ENCODE results near the gene MAGI2.

The MAGI2 gene

DNA sequence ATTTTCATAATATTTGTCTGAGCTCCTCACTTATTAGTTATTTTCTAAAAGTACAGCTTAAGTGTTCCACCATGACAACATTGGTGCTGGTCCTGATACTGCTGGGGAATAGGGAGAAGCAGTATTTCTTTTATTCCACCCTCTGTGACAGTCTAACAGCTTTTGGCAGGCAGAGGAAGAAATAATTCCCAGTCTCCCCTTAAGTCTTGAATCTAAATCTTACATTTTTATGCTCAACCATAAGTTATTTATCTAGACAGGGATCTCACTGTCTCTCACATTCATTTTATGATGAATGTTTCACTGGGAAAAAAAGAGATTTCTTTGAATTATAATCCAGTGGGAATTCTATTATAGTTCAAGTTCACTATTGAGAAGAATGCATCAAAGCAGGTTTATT, 71.5 kb downstream of the MAGI2 start:
- in situ Hi-C loops (cut with MboI; ENCODE audit: low sequenced_read_pairs): no loop called here

DNA sequence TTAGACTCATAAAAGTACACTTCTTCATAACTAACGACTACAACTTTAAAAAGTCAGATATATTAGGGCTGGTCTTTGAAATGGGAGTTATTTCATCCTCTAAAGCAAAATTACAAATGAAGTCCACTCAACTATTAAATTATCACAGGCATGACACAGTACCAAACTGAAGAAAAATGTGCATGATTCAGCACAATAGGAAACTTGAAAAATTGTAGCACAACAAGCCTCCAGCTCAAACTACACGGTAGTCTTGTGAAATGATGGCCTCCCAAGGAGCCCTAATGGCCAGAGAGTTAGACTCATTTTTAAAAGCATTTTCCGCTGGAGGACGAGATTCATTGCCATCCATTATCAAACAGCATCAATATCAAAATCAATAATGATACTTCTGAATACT, 76.4 kb downstream of the MAGI2 start:
- in situ Hi-C loops (cut with MboI; ENCODE audit: low sequenced_read_pairs): no loop called here

DNA sequence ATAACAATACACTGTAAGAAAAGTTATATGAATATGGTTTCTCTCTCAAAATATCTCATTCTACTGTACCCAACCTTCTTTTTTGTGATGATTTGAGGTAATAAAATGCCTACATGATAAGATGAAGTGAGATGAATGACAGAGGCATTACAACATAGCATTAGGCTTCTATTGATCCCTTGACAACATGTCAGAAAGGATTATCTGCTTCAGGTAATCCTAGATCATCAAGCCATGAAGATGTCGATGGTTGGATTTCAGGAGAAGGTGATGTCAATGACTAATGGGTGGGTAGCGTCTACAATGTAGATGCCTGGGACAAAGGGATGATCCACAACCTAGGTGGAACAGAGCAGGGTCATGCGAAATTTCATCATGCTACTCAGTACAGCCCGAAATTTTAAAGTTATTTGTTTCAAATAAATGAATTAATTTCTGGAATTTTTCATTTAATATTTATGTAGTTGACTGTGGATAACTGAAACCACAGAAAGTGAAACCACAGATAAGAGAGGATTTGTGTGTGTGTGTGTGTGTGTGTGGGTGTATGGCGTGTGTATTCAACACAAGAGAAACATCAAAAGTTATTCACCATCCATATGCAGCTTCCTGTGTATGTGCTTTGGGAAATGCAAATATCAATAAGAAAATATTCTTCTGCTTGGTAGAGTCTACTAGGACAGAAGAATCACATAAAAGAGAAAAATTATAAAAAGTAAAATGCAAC, 77.0 kb downstream of the MAGI2 start:
- in situ Hi-C loops (cut with MboI; ENCODE audit: low sequenced_read_pairs): no loop called here

DNA sequence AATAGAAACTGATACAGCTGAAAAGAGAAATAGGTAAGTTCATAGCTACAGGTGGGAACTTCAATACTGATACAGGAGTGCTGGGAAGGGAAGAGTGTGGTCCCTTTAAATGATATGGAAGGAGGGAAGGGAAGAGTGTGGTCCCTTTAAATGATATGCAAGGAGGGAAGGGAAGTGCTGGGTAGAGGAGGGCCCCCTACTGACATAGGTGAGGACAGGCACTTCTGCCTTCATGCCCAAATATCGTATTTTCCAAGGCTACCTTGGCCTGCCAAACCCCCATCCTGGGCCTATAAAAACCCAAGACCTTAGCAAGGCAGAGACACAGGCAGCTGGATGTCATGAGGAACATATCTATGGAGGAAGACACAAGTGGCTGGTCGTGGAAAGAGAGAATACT, 92.3 kb downstream of the MAGI2 start:
- in situ Hi-C loops (cut with MboI; ENCODE audit: low sequenced_read_pairs): no loop called here

DNA sequence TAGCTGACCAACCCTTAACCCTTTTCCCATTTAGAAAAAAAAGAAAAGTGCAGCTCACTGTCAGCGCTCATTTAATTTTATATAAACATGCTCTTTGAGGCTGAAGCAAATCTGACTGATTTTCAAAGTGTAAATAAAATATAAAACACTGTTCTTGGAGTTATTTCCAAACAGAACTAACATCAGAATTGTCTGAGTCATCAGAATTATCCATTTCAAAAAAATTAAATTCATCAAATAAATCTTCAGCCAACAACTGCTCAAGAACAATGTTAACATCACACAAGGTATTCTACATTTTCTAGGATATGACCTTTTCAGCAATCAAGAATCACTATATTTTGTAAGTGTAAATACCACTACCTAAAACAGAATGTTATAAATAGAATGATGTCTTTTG, 93.6 kb downstream of the MAGI2 start:
- in situ Hi-C loops (cut with MboI; ENCODE audit: low sequenced_read_pairs): no loop called here

DNA sequence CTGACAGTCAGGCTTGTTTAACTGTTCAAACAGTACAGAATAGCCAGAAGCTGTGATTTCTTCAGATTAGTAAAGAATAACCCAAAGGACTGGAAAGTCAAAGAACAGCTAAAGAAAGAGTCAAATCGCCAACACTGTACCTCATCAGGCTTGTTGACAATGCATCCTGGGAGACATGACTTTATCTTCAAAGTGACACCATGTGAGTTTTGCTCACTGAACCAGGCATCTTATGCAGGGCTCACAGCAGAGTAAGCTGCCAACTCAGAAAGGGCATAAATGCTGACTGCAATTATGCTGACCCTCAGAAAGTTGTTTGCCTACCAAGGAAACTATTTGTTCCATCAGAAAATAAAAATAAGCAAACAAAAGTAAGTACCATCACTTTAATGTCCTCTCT, 96.4 kb downstream of the MAGI2 start:
- in situ Hi-C loops (cut with MboI; ENCODE audit: low sequenced_read_pairs): no loop called here

DNA sequence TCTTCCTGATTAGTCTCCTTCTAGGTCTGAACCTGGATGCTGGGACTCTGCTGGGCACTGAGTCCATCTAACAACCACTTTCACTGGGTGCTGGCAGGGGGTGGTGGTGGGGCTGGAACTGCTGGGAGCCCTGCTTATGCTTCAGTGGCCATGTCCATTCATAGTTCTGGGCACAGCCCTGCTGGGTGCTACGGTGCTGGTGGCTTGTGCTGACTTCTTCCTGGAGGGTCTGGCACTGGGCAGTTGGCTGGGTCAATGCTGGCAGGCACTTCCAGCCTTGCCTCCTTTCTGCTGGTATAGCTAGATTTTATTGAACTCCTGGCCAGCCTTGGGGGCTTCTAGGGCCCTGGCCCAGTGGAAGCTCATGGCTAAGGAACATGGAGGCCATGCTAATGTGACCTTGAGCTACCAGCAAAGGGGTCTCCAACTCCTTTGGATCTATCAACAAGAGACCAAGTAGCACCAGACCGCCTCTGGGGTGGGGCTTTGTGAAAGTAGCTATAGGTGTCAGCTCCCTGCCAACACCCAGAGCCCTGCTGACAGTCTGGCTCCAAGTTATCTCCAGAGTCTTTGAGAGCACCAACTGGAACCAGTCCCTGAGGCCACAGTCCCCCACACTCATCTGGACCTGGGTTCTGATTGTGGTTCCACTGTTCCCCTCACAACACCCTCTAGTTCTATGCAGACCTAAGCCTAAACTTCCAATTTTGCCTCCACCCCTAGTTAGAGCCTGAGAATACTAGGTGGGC, 99.6 kb downstream of the MAGI2 start:
- in situ Hi-C loops (cut with MboI; ENCODE audit: low sequenced_read_pairs): no loop called here

DNA sequence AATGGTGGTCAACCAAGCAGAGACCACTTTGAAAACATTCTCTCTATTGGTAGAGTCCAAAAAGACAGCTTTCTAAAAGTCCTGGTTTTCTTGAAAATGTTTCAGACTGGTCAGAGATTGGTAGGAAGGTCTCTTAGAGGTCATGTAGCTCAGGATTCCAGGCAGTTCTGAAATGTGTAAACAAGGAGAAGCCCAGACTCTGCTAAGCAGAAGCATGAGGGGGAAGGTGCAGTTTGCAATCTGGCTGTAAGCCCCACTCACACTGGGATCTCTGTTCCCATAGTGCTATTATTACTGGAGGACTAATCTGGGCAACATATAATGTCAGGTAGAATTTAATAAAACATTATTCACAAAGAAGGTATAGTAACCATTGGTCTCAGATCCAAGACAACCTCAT, 101.1 kb downstream of the MAGI2 start:
- in situ Hi-C loops (cut with MboI; ENCODE audit: low sequenced_read_pairs): no loop called here

DNA sequence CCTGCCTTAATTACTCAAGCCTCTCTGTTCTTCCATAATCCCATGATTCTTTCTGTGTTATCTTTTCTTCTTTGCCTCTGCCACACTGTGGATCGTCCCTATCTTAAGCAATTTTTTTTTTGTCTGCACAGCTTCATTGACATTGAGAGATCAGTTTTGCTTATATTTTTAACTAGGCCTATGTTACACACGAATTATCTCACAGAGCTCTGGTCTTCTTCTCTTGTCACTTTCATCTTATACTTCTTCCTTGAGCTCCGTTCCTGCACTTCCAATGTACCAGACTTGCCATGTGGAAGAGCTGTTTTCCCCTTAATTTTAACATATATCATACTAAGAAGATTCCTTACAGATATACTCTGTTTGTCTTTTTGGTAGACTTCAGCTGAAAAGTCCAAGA, 106.1 kb downstream of the MAGI2 start:
- in situ Hi-C loops (cut with MboI; ENCODE audit: low sequenced_read_pairs): no loop called here

DNA sequence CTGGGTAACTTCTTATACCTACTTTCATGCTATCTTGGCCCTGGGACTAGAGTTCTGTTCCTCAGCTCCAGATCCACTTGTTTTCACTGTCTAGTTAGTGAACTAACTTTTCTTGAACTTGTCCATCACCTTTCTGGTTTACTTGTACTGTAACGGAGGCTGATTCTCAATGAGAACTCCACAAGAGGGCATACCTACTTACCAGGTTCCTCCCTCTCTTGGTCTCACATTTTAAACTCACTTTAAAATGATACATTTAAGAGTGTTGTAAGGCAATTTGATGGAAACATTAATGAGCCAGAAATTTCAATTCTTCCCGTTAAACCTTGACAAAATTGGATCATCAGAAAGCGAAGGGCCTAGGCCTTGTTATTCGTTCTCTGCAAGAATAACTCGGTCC, 111.6 kb downstream of the MAGI2 start:
- in situ Hi-C loops (cut with MboI; ENCODE audit: low sequenced_read_pairs): no loop called here

DNA sequence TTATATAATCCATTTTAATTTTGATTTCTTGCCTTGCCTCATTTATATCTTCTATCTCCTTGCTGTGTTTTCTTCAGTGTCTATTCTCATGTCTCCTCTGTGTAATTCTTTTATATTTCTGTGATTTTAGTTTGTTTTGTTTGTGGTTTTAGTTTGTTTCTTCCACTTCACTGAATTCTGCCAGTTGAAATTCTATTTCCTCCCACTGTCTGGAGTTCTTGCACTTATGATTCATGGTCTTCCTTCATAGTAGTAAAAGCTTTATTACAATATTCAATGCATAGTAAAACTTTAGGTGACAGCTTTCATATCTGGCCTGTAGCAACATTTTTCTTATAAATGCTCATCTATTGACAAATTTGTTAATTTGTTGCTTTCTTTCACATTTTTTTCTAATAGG, 113.3 kb downstream of the MAGI2 start:
- in situ Hi-C loops (cut with MboI; ENCODE audit: low sequenced_read_pairs): no loop called here

DNA sequence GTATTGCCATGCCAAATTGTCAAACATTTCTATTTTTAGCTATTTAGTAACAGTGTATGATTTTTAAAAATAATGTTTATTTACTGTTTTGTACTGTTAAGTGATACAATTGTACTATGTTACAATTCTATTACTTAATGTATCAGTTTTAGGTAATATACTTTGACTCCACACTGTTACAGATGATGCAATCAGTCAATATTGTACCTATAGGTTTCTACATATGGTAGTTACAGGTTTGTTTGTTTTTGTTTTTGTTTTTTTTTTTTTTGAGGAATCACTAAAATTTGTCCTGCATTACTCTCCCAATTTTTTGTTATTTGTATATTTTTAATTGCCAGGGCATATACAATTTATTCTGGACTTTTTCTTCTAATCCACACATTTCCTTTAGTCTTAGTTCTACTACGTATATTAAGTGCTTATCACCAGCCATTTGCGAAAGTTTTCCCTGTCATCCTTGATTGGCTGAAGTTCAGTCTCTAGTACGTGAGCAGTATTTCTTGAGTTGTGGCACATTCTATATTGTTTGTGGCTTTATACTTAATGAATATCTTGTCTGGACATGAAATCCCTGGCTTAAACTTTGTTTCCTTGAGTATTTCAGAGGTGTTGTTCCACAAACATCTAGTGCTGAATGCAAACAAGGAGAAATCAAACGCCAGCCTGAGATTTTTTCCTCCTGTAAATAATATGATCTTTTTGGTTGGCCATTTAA, 114.1 kb downstream of the MAGI2 start:
- in situ Hi-C loops (cut with MboI; ENCODE audit: low sequenced_read_pairs): no loop called here

DNA sequence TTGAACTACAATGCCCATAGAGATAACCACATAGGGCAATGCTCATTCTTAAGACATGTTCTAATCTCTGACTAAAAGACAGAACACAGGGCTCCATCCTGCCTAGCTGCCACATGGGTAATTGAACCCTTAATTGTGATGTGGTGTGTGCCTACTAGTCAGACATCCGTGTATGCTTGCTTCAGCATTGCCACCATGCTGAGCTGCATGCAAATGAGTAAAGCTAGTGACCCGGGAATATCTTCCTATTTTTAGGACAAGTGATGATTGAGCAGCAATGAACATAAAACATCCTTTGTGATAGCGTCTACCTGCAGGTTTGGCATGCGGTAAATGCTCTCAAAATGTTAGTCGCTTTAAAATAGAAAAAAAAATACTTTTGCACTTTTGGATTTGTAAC, 115.8 kb downstream of the MAGI2 start:
- in situ Hi-C loops (cut with MboI; ENCODE audit: low sequenced_read_pairs): no loop called here

DNA sequence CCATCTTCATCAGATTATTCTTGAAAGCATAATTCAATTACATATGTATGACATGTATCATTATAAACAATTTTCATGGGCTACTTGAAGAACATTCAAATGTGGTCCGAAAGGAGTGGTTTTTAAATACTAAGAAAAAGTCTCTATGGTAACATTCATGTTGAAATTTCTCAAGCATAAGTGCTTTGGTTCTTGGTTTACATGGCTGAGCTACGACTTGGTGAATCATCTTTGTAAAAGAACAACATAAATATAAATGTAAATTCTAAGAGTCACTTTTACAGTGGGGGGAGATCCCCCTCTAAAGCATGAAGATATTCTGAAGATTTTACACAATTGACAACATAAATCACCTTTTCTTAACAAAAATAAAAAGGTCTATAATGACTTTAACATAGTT, 118.6 kb downstream of the MAGI2 start:
- in situ Hi-C loops (cut with MboI; ENCODE audit: low sequenced_read_pairs): no loop called here

DNA sequence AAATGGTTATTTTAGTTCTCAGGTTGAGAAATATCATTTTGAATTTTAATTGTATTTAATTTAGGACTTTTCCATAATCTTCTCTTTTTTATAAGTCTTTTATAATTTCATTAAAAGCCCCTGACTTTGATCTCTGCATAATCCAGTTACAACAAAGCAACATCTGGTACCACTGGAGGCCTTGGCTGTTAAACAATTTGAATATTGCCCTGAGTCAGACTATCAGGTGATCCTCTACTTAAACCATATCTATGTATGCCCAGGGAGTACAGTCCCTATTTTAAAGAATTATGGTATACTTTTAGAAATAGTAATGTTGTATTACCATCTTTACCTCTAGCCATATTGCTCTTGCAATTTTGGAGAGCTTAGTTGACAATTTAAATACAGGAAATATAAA, 119.1 kb downstream of the MAGI2 start:
- in situ Hi-C loops (cut with MboI; ENCODE audit: low sequenced_read_pairs): no loop called here

DNA sequence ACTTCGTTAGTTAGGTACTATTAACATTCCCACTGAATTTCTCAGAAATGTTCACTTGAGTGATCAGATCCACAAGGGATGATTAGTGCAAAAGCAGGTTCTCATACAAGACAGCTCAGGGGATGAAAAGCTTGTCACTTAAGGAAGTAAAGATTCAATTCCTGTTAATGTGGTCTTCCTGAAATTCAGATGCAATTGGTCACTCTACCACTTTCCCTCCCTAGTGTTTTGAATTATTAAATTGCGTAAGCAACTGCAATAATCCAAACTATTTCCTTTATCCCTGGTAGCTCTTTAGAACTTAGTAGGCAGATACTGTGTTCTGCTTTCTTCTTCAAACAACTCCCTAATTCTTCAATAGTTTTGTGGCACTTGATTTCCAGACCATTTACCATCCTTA, 121.4 kb downstream of the MAGI2 start:
- in situ Hi-C loops (cut with MboI; ENCODE audit: low sequenced_read_pairs): no loop called here

DNA sequence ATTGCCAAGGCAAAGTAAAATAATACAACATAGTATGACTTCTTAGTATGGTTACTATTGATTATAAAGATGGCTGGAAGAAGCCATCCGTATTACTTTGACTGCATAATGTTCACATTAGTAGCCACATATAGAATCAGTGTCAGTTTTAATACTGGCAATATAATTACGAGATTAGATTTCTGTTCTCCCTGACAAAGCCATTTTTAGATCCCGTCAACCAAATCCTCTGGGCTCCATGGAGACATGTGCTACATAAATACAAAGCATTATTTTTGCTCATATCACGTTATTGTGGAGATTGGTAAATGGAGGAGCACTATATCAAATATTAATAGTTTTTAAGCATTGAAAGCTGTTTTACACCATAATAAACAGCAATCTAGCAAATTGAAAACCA, 124.0 kb downstream of the MAGI2 start:
- in situ Hi-C loops (cut with MboI; ENCODE audit: low sequenced_read_pairs): no loop called here

DNA sequence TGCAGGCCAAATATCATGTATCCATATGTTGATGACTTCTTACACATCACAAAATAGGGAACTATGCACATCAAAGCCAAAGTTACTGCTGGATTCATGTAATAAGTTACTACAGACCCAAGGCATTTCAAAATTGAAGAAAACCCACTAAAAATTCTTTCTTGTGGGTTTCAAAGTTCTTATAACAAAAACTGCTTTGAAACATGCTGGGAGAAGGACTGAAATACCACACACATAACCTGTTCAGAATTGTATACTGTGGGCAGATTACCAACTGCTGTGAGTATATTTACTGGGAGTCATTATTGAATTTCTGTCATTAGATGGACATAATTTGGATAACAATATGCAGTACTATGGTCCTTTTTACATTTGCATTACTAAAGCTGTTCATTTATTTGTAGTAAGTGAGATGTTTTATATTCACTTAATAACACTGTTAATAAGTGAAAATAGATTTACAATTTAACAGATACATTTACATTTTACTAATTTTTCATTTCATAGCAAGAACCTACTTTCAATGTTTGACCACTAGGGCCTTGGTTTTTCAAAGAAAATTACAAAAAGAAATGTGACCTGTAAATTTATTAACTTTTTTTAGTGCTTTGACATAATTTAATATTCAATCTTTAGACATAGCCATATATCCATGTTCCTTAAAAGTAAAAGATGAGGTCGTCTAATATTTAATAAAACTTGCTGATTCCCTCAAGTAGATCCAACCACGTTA, 132.6 kb downstream of the MAGI2 start:
- in situ Hi-C loops (cut with MboI; ENCODE audit: low sequenced_read_pairs): no loop called here

DNA sequence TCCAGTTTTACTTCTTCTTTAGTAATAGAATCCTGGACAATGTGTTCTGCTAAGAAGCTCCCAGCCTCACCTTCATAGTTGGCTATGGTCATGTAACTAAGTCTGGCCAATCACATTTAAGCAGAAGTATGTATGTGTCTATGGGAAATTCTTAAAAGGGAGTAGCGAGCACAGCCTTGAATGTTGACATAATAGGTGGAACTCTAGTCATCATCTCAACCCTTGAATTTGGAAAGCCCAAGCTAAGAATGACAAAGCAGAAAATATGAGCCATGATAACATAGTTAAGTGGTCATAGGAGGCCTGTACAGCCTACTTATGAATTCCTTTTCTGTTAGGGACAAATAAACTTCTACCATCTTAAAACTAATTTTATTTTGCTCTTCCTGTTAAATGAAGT, 134.1 kb downstream of the MAGI2 start:
- in situ Hi-C loops (cut with MboI; ENCODE audit: low sequenced_read_pairs): no loop called here

DNA sequence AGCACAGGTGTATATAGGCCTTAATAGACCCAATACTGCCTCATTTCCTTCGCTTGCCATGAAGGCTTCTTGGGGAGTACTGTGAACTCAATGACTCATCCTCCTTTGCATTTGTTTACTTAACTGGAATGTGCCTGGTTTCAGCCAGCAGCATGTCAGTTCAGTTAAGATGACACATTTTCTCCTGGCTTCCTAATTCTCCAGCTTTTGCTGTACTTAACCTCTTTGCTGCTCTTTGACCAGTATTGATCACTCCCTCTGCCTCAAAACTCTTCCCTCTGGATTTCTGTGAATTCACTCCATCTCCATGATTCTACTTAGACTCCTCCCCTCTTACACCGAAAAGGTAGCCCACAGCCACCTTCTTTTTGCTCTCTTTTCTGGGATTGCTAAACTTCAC, 135.7 kb downstream of the MAGI2 start:
- in situ Hi-C loops (cut with MboI; ENCODE audit: low sequenced_read_pairs): no loop called here

DNA sequence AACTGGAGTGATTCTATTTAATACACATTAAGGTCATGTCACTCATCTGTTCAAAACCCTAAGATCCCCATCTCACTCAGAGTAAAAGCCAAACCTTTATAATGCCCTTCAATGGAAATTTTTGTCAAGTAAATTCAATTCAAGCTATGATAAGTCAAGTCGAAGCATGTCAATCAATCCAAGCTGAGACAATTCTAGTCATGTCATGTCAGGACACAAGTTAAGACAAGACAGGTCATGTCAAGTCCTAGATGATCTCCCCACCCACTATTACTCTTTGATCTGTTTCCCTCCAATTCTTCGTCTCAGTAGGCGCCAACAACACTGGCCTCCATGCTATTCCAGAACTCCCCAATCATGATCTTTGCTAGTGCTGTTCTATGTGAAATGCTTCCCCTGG, 141.4 kb downstream of the MAGI2 start:
- in situ Hi-C loops (cut with MboI; ENCODE audit: low sequenced_read_pairs): no loop called here

Measured in hTERT RPE-1 (cell line).